Activated CD8-positive, alpha-beta memory T cell treated with anti-CD3 and anti-CD28 coated beads for 4 hours (primary cell): ENCODE data around the gene C3orf22.

Experiments
- DNase-seq, 2 donors: peaks; one replicate each; pipeline ENCODE4 v3.0.0-alpha.2; 2020; ENCODE audit warnings: low read depth in 2 of 2

Gene C3orf22

GRCh38 chr3:126527455-126528211, 31.1 kb downstream of the C3orf22 start:
- no peak for DNase-seq

DNA sequence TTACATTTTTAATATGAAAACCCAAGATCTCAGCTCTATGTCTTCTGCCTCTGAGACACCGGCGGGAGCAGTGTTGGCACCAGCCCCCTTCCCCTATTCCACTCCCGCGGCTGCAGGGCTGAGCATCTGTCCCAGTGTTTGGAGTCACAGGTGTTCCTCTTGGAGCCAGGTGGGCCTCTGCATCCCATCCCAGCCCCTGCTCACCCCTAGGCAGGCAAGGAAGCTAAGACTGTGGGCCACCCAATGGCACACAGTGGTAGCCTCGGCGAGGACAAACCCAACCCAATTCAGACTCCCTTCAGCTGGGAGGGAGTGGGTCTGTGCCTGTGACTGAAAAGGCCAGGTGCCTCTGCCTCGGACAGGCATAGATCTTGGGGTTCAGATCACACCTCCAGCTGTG, 31.7 kb downstream of the C3orf22 start:
- DNase-seq = no peak

DNA sequence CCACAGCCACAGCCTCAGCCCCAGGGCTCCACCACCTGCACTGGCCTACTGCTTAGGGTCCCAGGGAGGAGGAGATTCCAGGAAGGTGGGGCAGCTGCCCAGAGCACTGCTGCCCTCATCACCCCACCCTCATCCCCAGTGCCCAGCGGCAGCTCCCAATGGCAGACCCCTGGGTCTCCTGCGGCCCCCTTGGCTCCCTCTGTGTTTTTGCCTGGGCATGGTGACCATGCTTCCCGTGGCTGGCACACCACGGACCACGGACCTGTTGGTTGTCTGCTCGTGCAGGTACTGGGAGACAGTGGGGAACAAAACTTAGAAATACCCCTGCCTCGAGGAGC, 32.1 kb downstream of the C3orf22 start:
- DNase-seq = no peak

DNA sequence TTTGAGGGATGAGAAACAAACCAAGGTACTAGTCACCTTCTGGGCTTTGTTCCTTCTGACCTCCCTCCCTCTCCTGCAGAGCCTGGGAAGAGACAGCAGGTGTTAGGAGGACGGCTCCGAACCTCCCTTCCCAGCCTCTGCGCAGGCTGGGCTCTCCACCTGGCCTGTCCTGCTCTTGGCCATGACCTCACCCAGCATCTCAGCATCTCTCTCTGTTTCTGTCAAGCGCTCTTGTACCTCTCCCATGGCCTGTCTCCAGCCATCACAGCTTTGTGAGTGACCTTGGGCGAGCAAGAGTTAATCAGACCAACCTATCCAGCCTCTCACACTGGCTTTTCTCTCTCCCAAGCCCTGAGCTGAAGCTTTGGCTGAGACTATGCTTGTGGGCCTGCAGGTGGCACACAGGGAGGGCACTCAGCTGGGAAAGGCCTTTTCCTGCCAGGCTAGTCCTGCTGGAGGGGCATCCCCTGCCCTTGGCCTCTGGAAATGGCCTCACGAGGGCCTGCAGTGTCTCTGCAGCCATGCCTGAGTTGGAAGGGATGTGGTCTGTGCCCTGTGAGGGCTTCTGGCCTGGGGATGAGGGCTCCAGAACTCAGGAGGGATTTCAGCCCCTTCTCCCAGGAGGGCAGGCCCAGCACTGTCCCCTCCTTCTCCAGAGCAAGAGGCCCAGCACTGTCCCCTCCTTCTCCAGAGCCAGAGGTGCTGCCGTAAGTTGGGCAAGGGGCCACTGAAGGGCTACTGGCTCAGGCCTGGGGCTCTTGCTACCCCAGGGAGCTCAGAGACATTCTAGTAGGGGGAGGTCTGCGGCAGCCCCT, 32.7 kb downstream of the C3orf22 start:
- DNase-seq = no peak

DNA sequence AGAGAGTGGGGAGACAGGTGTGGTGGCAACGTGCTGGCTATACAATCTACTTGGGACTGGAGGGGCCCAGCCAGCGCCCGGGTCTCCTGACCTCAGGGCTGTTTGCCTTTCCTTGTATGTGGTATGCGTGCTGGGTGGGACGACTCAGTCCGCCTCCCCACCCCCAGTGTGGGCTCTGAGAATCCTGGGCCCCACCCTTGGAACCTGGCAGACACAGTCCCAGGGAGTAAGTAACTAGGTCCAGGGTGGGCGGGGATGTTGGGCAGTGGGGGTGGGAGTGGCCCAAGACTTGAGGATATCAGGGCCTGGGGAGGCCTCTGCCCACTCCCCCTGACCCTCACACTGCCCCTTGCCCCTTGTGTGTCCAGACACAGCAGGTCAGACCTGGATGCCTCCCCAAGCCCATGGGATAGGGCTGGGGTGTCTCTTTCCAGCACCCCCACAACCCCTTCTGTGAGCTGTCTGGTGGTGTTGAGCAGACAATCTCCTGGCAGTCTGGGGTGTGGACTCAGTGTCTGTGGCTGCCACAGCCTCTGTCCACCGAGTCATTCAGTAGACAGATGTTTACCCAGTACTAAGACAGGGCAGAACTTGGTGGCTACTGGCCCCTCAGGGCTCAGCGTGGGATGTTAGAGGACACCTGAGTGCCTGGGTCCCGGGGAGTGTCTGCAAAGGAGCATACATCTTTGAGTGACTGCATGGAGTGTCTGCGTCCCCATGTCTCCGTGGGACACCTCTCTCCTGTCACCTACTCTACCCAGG, 33.5 kb downstream of the C3orf22 start:
- DNase-seq = no peak

DNA sequence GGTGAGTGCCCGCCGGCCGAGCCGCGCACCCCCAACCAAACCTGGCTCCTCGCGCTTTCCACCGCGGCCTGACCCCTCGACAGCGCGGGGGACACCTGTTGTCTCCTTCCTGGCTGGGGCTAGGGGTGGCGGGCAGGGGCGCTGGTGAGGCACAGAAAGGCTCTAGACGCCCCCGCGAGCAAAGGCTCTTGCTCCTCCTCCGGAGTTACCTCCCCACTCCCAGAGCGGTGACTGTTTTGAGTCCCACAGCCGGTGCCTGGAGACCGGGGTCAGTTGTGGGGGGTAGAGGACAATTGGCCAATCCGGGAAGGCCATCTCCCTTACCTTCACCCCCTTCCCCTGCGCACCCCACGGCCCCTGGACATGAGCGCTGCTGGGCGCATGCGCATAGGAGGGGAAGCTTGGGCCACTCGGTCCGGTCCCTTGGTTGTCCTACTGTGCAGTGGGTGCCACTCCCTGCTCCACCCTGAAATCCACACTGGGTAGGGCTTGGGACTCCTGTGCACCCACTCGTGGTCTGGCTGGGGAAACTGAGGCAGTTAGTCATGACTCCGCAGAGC, 34.2 kb downstream of the C3orf22 start:
- no peak for DNase-seq

- DNase-seq = no peak
Observed at GRCh38 chr3:126523745-126524428, 34.8 kb downstream of the C3orf22 start, which contains the start of gene CHST13. Gene CHST13 (plus strand): TSS chr3:126524155. CDS start chr3:126524333, 178 bp downstream.

DNA sequence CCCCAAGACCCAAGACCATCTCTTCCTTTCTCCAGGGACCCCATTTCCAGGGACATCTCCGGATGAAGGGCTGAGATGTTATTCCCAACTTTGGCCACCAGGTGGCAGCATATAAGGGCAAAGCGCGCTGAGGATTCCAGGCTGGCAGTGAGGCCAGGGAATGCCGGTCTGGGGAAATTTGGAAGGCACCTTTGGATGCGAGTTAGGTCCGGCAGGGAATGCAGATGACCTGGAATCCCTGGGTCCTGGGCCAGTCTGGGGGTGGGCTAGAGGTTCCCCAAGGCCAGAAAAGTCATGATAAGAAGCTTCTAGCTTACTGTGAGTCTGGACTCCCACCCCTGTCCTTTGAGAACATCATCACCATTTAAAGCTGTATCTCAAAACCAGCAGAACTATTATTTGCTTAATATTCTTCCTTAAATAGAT, 36.4 kb downstream of the C3orf22 start:
- peak; percentile 9 to 11 for DNase-seq

- no peak for DNase-seq
Observed at GRCh38 chr3:126521122-126521891, 37.4 kb downstream of the C3orf22 start.

DNA sequence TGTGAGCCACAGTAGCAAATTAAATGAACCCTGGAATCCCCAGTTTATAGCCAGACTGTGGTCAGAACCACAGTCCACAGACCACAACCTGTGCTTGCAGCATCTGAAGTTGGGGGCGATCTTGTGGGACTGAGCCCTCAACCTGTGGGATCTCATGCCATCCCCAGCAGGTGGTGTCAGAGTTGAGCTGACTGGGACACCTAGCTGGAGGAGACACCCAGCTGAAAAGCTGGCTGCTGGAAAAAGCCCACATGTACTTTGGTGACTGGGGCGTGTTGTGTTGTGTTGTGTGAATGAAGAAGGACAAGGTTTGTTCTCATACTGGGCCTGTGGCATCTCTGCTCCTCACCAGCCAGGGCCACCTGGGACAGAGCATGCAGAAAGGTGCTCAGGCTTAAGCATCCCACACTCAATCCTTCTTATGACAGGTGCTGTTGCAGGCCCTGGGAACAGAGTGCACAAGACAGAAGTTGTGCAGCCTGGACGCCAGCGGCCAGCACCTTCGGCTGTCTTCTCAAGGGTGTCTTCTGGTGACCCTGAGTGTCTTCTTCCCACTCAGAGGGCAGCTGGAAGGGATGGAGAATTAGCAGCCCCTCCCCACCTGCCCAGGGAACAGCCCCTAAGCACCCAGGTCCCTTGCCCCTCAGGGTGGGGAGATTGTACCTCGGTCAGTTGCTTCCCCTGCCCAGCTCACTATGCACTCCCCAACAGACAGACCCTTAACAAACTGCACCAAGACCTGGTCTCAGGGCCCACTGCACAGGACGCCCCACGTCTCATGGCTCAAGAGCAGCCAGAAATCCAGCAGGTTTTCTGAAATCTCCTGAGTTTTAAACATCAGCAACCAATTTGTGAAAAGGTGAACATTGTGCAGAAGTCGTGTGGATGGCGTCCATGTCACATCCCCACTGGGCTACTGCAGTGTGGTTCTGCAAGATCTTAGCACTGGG, 39.0 kb downstream of the C3orf22 start:
- no peak for DNase-seq

GRCh38 chr3:126518779-126519177, 40.0 kb downstream of the C3orf22 start:
- no peak for DNase-seq

- DNase-seq = no peak
Observed at GRCh38 chr3:126517986-126518778, 40.5 kb downstream of the C3orf22 start.

GRCh38 chr3:126517291-126517951, 41.3 kb downstream of the C3orf22 start, which contains the start of gene UROC1:
Gene UROC1 (minus strand): TSS chr3:126517773. CDS start chr3:126517719, 54 bp downstream.
- DNase-seq = no peak

GRCh38 chr3:126516936-126517290, 41.8 kb downstream of the C3orf22 start:
- no peak for DNase-seq

DNA sequence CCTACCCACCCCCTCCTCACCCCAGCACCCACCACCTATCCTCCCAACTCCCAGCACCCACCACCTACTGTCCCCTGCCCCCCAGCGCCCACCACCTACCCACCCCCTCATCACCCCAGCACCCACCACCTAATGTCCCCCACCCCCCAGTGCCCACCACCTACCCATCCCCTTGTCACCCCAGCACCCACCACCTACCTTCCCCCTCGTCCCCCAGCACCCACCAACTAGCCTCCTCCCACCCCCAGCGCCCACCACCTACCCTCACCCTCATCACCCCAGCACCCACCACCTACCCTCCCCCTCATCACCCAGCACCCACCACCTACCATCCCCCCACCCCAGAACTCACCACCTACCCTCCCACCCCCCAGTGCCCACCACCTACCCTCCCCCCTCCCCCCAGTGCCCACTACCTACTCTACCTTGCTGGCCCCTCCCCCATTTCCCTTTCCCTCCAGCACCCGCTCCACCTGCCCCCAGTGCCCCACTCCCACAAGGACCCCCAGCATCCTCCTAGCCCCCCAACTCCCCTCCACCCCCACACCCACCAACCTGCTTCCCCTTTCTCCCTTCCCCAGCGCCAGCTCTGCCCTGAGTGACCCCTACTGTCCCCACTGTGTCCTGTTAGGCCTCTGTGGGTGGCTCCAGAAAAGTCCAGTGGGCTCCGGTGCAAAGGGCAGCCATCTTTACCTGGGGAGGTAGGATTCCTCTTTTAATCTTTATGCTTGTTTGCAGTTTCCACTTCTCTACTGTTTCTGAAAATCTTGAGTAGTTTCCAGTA, 42.4 kb downstream of the C3orf22 start:
- no peak for DNase-seq

GRCh38 chr3:126515066-126515706, 43.5 kb downstream of the C3orf22 start:
- no peak for DNase-seq

- no peak for DNase-seq
Observed at GRCh38 chr3:126514161-126514560, 44.6 kb downstream of the C3orf22 start.
